Vagina (tissue), 2 donors: ENCODE measurements around the gene SMTNL1. TPM values are rescaled to one million over a fixed set of nuclear protein-coding genes. Genes with fewer than 3 reads are reported as not detected.
A peak's percentile ranks its signal among the peaks of the same experiment; 100 is the strongest.

ENCODE experiments used
- DNase-seq, 2 donors: peaks; one replicate each; pipeline ENCODE4 v3.0.0-alpha.2; 2017; ENCODE audit errors: extremely low spot score in 2 of 2
- H3K27ac ChIP-seq: fragments of 200-600 bp; sonication (generic); one replicate; pipeline ENCODE4 v1.5.1; 2019
- H3K27me3 ChIP-seq: fragments of 200-600 bp; sonication (generic); one replicate; pipeline ENCODE4 v1.5.1; 2019
- H3K36me3 ChIP-seq, 2 donors: fragments of 200-600 bp; sonication (generic); one replicate each; pipeline ENCODE4 v1.5.1; 2017 to 2019
- H3K4me1 ChIP-seq: fragments of 200-600 bp; sonication (generic); one replicate; pipeline ENCODE4 v1.5.1; 2019
- H3K4me3 ChIP-seq, 2 donors: fragments of 200-600 bp; sonication (generic); 1 replicate in 1 of 2; 2 replicates in 1 of 2; pipeline ENCODE4 v1.5.1; 2016 to 2019
- H3K9me3 ChIP-seq: fragments of 200-600 bp; sonication (generic); one replicate; pipeline ENCODE4 v1.5.1; 2019
- POLR2A ChIP-seq, 2 donors: fragments of 450-650 bp; IDR thresholded peaks; one replicate each; pipeline ENCODE4 v1.6.1; 2017; ENCODE audit warnings: antibody characterized with exemption in 2 of 2, mild to moderate bottlenecking in 2 of 2, moderate library complexity in 2 of 2
- POLR2AphosphoS5 ChIP-seq, 2 donors: sonication (generic); formaldehyde crosslinking; IDR thresholded peaks; one replicate each; pipeline ENCODE4 v1.9.0; 2017; ENCODE audit warnings: antibody characterized with exemption in 2 of 2, mild to moderate bottlenecking in 2 of 2, low read depth in 1 of 2; ENCODE audit not compliant: insufficient read depth in 1 of 2
- intact Hi-C: fragments of 100-400 bp; cut with DNase I; formaldehyde crosslinking; loops from one replicate; pipeline ENCODE4 v1.15.1; 2023
- total RNA-seq: library from RNA; depleted of rRNA; stranded (reverse); fragments of >200 nt; gene quantifications from one replicate; pipeline ENCODE4 v1.2.3, GENCODE V29; 2016
- TF ChIP-seq, protein P1 (sequence below), 3 experiments: fragments of 450-650 bp in 2 of 3; fragments of 200-600 bp in 1 of 3; sonication (generic) in 1 of 3; IDR thresholded peaks; one replicate each; pipeline ENCODE4 v1.5.1; 2017 to 2019; ENCODE audit warnings: antibody characterized with exemption in 3 of 3, mild to moderate bottlenecking in 2 of 3, moderate library complexity in 2 of 3

Gene SMTNL1
- total RNA-seq, 1 donor from 2014 or later, result not detected

DNA sequence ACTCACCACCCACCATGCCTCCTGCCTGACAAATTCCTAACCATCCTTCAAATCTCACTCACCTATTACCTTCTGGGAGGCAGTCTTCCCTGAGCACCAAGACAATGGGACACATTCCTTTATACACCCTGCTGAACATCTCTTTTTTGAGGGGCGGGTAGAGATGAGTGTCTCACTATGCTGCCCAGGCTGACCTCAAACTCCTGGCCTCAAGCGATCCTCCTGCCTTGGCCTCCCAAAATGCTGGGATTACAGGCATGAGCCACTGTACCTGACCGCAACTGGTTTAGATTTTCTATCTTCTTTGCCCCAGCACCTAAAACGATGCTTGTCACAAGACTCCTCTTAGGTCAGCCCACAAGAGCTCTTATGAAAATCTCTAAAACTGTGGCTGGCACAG is 14.0 kb upstream of the SMTNL1 start:
- H3K27ac ChIP-seq, result no peak overlapping the region
- no peaks in the 10 kb centered on the region for H3K27me3 ChIP-seq
- H3K4me3 ChIP-seq, result no peak overlapping the region
- no peaks in the 10 kb centered on the region for H3K9me3 ChIP-seq
- DNase-seq, result no peak
- intact Hi-C loops, result loop anchor here (10.0 kb wide), 1 partner anchor 179 kb away; no protein-coding TSS in a partner anchor
- TF ChIP-seq, protein P1, sequence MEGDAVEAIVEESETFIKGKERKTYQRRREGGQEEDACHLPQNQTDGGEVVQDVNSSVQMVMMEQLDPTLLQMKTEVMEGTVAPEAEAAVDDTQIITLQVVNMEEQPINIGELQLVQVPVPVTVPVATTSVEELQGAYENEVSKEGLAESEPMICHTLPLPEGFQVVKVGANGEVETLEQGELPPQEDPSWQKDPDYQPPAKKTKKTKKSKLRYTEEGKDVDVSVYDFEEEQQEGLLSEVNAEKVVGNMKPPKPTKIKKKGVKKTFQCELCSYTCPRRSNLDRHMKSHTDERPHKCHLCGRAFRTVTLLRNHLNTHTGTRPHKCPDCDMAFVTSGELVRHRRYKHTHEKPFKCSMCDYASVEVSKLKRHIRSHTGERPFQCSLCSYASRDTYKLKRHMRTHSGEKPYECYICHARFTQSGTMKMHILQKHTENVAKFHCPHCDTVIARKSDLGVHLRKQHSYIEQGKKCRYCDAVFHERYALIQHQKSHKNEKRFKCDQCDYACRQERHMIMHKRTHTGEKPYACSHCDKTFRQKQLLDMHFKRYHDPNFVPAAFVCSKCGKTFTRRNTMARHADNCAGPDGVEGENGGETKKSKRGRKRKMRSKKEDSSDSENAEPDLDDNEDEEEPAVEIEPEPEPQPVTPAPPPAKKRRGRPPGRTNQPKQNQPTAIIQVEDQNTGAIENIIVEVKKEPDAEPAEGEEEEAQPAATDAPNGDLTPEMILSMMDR (IDR thresholded peaks at IDR 0.05), result no peak
- TF ChIP-seq POLR2AphosphoS5 (IDR thresholded peaks at IDR 0.05; ENCODE audit: insufficient read depth in 1 of 2, low read depth in 1 of 2) (no peak), POLR2A (IDR thresholded peaks at IDR 0.05) (no peak)
- H3K36me3 ChIP-seq, result no peaks in the 10 kb centered on the region
- H3K4me1 ChIP-seq, result no peaks in the 10 kb centered on the region

DNA sequence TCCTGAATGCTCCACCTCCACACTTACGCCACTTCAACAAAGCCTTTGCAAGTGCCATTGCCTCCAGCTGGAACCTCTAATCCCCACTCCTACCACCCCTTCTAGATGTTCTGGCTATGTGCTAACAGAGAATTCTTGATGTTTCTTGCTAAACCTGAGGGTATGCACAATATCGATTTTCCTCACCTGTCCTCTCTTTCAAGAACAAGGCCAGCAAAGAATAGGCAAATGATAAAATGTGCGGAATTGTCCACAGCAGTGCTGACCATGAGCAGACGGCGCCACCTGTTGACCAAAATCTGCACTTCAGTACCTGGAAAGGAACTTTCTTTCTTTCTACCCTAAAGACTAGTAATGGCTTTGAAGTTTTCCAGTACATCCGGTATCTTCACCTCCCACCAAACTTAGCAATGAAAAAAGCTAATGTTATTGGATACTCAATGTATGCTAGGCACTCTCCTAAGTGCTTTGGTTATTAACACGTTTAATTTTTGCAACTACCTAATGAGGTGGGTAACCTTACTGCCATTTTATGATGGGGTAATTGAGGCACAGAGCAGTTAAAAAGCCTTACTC is 10.3 kb upstream of the SMTNL1 start:
- H3K9me3 ChIP-seq, result no peaks in the 10 kb centered on the region
- TF ChIP-seq POLR2AphosphoS5 (IDR thresholded peaks at IDR 0.05; ENCODE audit: insufficient read depth in 1 of 2, low read depth in 1 of 2) (no peak), POLR2A (IDR thresholded peaks at IDR 0.05) (no peak)
- TF ChIP-seq, protein P1 (IDR thresholded peaks at IDR 0.05), result peak; percentile 78 to 91 (median 89)
- H3K36me3 ChIP-seq, result no peaks in the 10 kb centered on the region
- no peaks in the 10 kb centered on the region for H3K27me3 ChIP-seq
- DNase-seq, result no peak
- H3K4me1 ChIP-seq, result peaks cover 12% of the 10 kb centered on the region
- H3K27ac ChIP-seq, result no peak overlapping the region
- H3K4me3 ChIP-seq, result no peak overlapping the region
- intact Hi-C loops, result loop anchor here (2.0 to 10.0 kb wide), 3 partner anchors 35 to 182 kb away; no protein-coding TSS in a partner anchor

DNA sequence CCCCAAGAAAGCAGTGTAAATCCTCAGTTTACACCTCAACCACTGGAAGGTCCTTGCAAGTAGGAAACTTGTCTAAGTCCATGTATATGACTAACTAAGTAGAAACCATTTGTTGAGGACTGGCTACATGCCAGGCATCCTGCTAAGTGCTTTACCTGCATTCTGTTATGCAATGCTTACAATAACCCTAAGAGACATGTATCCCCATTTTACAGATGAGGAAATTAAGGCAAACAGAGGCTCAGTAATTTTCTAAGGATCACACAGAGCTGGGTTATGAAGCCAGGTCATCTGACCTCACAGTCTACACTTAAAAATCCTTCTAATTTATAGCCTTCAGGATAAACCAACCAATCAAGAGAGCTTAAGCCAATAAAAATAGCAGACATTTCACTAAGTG is 8.4 kb upstream of the SMTNL1 start:
- Histone ChIP-seq H3K4me1 (peaks cover 12% of the 10 kb centered on the region), H3K9me3 (no peaks in the 10 kb centered on the region), H3K27ac (no peak overlapping the region), H3K36me3 (no peaks in the 10 kb centered on the region), H3K27me3 (no peaks in the 10 kb centered on the region), H3K4me3 (no peak overlapping the region)
- TF ChIP-seq, protein P1 (IDR thresholded peaks at IDR 0.05), result no peak
- TF ChIP-seq POLR2A (IDR thresholded peaks at IDR 0.05), result no peak
- no peak for TF ChIP-seq POLR2AphosphoS5 (IDR thresholded peaks at IDR 0.05; ENCODE audit: insufficient read depth in 1 of 2, low read depth in 1 of 2)
- intact Hi-C loops, result loop anchor here (5.0 to 10.0 kb wide), 2 partner anchors 37 to 184 kb away; no protein-coding TSS in a partner anchor
- DNase-seq, result no peak

DNA sequence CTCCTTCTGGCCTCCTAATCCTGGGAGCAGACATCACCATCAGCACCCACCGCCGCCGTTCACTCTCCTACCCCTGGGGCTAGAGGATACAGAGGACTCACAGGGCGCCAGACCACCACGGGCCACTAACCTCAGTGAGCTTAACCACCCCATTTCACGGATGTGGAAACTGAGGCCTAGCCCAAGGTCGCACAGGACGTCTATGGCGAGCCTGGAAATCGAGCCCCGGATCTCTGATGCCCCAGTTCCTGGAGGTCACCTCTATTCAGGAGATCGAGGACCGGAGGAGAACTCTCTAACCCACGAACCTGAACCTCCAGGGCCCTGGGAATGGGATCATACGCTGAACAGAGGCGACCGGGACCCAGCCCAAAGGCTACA is 7.2 kb upstream of the SMTNL1 start:
- Histone ChIP-seq H3K36me3 (no peaks in the 10 kb centered on the region), H3K27ac (peak overlapping the region; percentile 57), H3K27me3 (no peaks in the 10 kb centered on the region), H3K9me3 (no peaks in the 10 kb centered on the region), H3K4me1 (peaks cover 12% of the 10 kb centered on the region), H3K4me3 (peak overlapping the region; percentile 62 to 82)
- DNase-seq, result no peak
- intact Hi-C loops, result no loop called here
- TF ChIP-seq POLR2AphosphoS5 (IDR thresholded peaks at IDR 0.05; ENCODE audit: insufficient read depth in 1 of 2, low read depth in 1 of 2) (no peak), POLR2A (IDR thresholded peaks at IDR 0.05) (no peak)
- TF ChIP-seq, protein P1 (IDR thresholded peaks at IDR 0.05), result no peak
